GM18870 (cell line): ENCODE results near the gene C11orf54.

Experiments
- ATAC-seq: cut with Tn5 transposase; IDR thresholded peaks from one replicate; pipeline ENCODE4 v1.9.1; 2021; ENCODE audit warnings: moderate library complexity; ENCODE audit not compliant: unreplicated experiment

Gene C11orf54

GRCh38 chr11:93741094-93741881, at the start of gene C11orf54, which contains the start of gene TAF1D:
Gene C11orf54, plus strand, starts transcription at chr11:93741672. Its CDS starts 5,722 bp downstream, at chr11:93747394.
Gene TAF1D, minus strand, starts transcription at chr11:93741495. Its CDS starts 2,191 bp downstream, at chr11:93739304.
- ATAC-seq: peak; percentile 81

- no peak for ATAC-seq
Measured at GRCh38 chr11:93694109-93694508, 47.4 kb upstream of the C11orf54 start.

- ATAC-seq: no peak
Measured at GRCh38 chr11:93694557-93694956, 46.9 kb upstream of the C11orf54 start.

GRCh38 chr11:93697611-93698010, 43.9 kb upstream of the C11orf54 start:
- no peak for ATAC-seq

- ATAC-seq: no peak
Measured at GRCh38 chr11:93700830-93701229, 40.6 kb upstream of the C11orf54 start.

- ATAC-seq: no peak
Measured at GRCh38 chr11:93704237-93704636, 37.2 kb upstream of the C11orf54 start.

GRCh38 chr11:93710239-93710638, 31.2 kb upstream of the C11orf54 start:
- ATAC-seq: no peak

GRCh38 chr11:93712678-93713077, 28.8 kb upstream of the C11orf54 start:
- ATAC-seq: no peak

GRCh38 chr11:93715797-93716396, 25.6 kb upstream of the C11orf54 start:
- ATAC-seq: no peak

GRCh38 chr11:93717501-93717900, 24.0 kb upstream of the C11orf54 start:
- no peak for ATAC-seq

- ATAC-seq: peak; percentile 91
Measured at GRCh38 chr11:93718057-93718563, 23.4 kb upstream of the C11orf54 start.

- no peak for ATAC-seq
Measured at GRCh38 chr11:93719310-93719709, 22.2 kb upstream of the C11orf54 start.

- ATAC-seq: no peak
Measured at GRCh38 chr11:93720522-93720921, 20.9 kb upstream of the C11orf54 start.

- no peak for ATAC-seq
Measured at GRCh38 chr11:93724089-93724488, 17.4 kb upstream of the C11orf54 start.

GRCh38 chr11:93727985-93728791, 13.3 kb upstream of the C11orf54 start:
- no peak for ATAC-seq

- no peak for ATAC-seq
Measured at GRCh38 chr11:93728792-93729128, 12.7 kb upstream of the C11orf54 start.

- no peak for ATAC-seq
Measured at GRCh38 chr11:93729129-93729616, 12.3 kb upstream of the C11orf54 start.

GRCh38 chr11:93730108-93731107, 11.1 kb upstream of the C11orf54 start:
- no peak for ATAC-seq

GRCh38 chr11:93732237-93732892, 9.1 kb upstream of the C11orf54 start:
- ATAC-seq: no peak
